Amniotic epithelial cell (primary cell): ENCODE data around the gene SLC38A7.

ENCODE experiments used
- DNase-seq: peaks from one replicate; pipeline ENCODE4 v3.0.0-alpha.2; 2010; ENCODE audit warnings: low read depth

Gene SLC38A7

GRCh38 chr16:58684354-58685083, at the start of gene SLC38A7:
Gene SLC38A7 (minus strand): TSS chr16:58684770. CDS start chr16:58680126, 4,644 bp downstream.
- DNase-seq, result peak; percentile 80

- DNase-seq, result peak; percentile 80
These were observed 49.3 kb upstream of the SLC38A7 start, which contains the start of gene GOT2 for GRCh38 chr16:58733671-58734458. Gene GOT2 (minus strand): TSS chr16:58734316. CDS start chr16:58734228, 88 bp downstream.

GRCh38 chr16:58733248-58733670, 48.7 kb upstream of the SLC38A7 start:
- DNase-seq, result peak; percentile 65

GRCh38 chr16:58732545-58733247, 48.1 kb upstream of the SLC38A7 start:
- DNase-seq, result peak; percentile 27

- no peak for DNase-seq
These were observed 46.3 kb upstream of the SLC38A7 start for GRCh38 chr16:58730724-58731370.

GRCh38 chr16:58727796-58728568, 43.4 kb upstream of the SLC38A7 start:
- peak; percentile 71 for DNase-seq

- peak; percentile 4 for DNase-seq
These were observed 42.6 kb upstream of the SLC38A7 start for GRCh38 chr16:58727028-58727781.

- no peak for DNase-seq
These were observed 38.5 kb upstream of the SLC38A7 start for GRCh38 chr16:58723109-58723508.

- no peak for DNase-seq
These were observed 33.4 kb upstream of the SLC38A7 start for GRCh38 chr16:58717994-58718393.

- DNase-seq, result no peak
These were observed 31.9 kb upstream of the SLC38A7 start for GRCh38 chr16:58716468-58716867.

- DNase-seq, result no peak
These were observed 29.2 kb upstream of the SLC38A7 start for GRCh38 chr16:58713742-58714141.

GRCh38 chr16:58709333-58709732, 24.8 kb upstream of the SLC38A7 start:
- no peak for DNase-seq

GRCh38 chr16:58699151-58699550, 14.6 kb upstream of the SLC38A7 start:
- DNase-seq, result no peak

- DNase-seq, result no peak
These were observed 10.8 kb upstream of the SLC38A7 start for GRCh38 chr16:58695368-58695767.

GRCh38 chr16:58692450-58692849, 7.9 kb upstream of the SLC38A7 start:
- DNase-seq, result no peak

GRCh38 chr16:58686985-58687706, 2.6 kb upstream of the SLC38A7 start:
- peak; percentile 94 for DNase-seq

- no peak for DNase-seq
These were observed 497 bp upstream of the SLC38A7 start for GRCh38 chr16:58685084-58685449.

GRCh38 chr16:58684001-58684353, 593 bp downstream of the SLC38A7 start:
- peak; percentile 57 for DNase-seq

- no peak for DNase-seq
These were observed 4.8 kb downstream of the SLC38A7 start for GRCh38 chr16:58679763-58680162.

GRCh38 chr16:58678716-58679115, 5.9 kb downstream of the SLC38A7 start:
- peak; percentile 43 for DNase-seq
